GM12873 (cell line): ENCODE measurements around the gene MBP.
A peak's percentile ranks its signal among the peaks of the same experiment; 100 is the strongest.

Experiments
- CTCF ChIP-seq: IDR thresholded peaks from 2 replicates; pipeline ENCODE4 v1.5.1; 2012; ENCODE audit warnings: low read depth, mild to moderate bottlenecking, moderate library complexity, low read length, control low read depth; ENCODE audit not compliant: insufficient read depth; ENCODE audit errors: missing control alignments

Gene MBP

GRCh38 chr18:76981396-76981968, 151.1 kb downstream of the MBP start:
- TF ChIP-seq CTCF, result peak; percentile 34

DNA sequence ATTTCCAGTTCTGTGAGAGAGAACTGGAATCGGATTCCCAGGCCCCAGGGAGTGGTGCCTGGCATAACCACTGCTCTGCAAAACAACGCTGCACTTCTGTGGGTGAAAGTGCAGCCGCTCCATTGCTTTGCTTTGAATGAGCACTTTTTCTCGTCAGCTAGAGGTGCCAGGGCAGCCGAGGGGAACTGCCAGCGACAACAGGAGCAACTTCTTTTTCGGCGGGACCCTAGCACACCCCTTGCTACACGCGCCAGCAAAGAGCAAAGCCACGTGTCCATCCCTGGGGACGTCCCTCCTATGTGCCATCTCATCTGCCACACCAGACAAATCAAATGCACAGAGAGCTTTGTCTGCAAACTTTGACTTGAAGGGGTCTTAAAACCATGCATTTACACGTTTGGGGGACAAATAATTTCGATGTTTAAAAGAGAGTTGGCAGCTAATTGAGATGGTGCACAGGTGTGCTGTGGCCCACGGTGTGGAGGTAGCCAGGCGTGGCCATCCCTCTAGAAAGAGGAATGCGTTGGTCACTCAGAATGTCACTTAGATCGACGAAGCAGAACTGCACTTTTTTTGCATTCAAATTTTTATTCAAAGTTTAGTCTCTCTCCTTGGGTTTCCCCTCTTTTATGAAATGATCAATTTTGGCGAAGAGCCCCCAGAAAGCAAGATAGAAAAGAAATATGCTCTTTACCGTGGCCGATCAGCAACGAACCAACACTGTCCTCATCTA, 151.8 kb downstream of the MBP start:
- no peak for TF ChIP-seq CTCF

- TF ChIP-seq CTCF, result no peak
These were observed 152.7 kb downstream of the MBP start for GRCh38 chr18:76979906-76980305.

- TF ChIP-seq CTCF, result no peak
These were observed 153.4 kb downstream of the MBP start for GRCh38 chr18:76979111-76979751.

DNA sequence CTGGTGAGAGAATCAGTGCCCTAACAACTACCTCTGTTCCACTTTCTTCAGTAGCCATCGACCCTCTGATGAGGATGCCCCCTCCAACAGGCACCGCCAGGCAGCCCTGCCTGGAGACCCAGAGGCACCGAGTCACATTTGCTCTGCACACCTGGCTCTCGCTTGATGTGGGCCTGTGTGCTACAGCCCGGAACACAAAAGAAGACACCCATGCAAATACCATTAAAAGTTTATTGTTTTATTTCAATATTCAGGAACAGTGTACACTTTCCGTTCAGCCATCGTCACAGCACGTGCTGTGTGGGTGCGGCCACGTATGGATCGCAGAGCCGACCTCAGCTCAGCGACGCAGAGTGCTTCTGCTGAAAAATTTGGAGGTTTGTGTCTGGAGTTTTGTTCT, 154.0 kb downstream of the MBP start:
- no peak for TF ChIP-seq CTCF

DNA sequence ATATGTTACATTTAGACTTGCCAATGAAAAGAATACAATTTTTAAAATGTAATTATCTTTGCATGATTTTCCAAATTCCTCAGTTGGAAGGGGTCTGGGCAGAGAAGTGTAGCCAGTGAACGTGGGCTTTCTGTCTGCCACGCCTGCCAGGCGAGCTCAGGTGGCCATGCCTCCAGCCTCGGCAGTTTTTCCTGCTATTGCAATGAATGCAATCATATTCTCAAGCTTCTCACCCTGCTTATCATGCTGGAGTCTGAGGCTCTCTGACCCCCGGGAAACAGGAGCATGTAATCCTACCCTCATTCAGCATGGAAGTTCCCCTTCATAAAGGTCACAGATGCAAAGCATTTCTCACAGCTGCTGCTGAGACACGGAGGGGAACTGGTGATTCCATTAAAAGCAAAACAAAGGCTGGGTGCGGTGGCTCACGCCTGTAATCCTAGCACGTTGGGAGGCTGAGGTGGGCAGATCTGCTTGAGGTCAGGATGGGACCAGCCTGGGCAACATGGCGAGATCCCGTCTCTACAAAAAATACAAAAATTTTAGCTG, 154.8 kb downstream of the MBP start:
- no peak for TF ChIP-seq CTCF

- no peak for TF ChIP-seq CTCF
These were observed 155.4 kb downstream of the MBP start for GRCh38 chr18:76977108-76977621.
